Esophagus muscularis mucosa (tissue), 4 donors: ENCODE data around the gene GALR3. TPM values are rescaled to one million over a fixed set of nuclear protein-coding genes. Genes with fewer than 3 reads are reported as not detected.

Source experiments
- DNase-seq: peaks from one replicate; pipeline ENCODE4 v3.0.0-alpha.2; 2017; ENCODE audit errors: extremely low spot score
- H3K27ac ChIP-seq, 4 donors: fragments of 200-600 bp; sonication (generic); replicated peaks in 1 of 4; 1 replicate in 3 of 4; 2 replicates in 1 of 4; pipeline ENCODE4 v1.5.1; 2016 to 2019; ENCODE audit warnings: mild to moderate bottlenecking in 1 of 4
- H3K27me3 ChIP-seq, 4 donors: fragments of 200-600 bp; sonication (generic); one replicate each; pipeline versions ENCODE4 v1.5.1 to v1.6.0; 2016 to 2019
- H3K36me3 ChIP-seq, 4 donors: fragments of 200-600 bp; sonication (generic); one replicate each; pipeline ENCODE4 v1.5.1; 2016 to 2019
- H3K4me1 ChIP-seq, 4 donors: fragments of 200-600 bp; sonication (generic); one replicate each; pipeline ENCODE4 v1.5.1; 2016 to 2019
- H3K4me3 ChIP-seq, 4 donors: fragments of 200-600 bp; sonication (generic); 1 replicate in 2 of 4; 2 replicates in 2 of 4; pipeline ENCODE4 v1.5.1; 2016 to 2019; ENCODE audit warnings: mild to moderate bottlenecking in 4 of 4, moderate library complexity in 1 of 4
- H3K9me3 ChIP-seq, 4 donors: fragments of 200-600 bp; sonication (generic); 1 replicate in 3 of 4; 2 replicates in 1 of 4; pipeline ENCODE4 v1.5.1; 2016 to 2019
- CTCF ChIP-seq, 3 experiments: fragments of 200-600 bp in 2 of 3; fragments of 450-650 bp in 1 of 3; sonication (generic) in 2 of 3; IDR thresholded peaks; one replicate each; pipeline ENCODE4 v1.5.1; 2017 to 2019; ENCODE audit warnings: antibody characterized with exemption in 3 of 3, mild to moderate bottlenecking in 2 of 3, moderate library complexity in 1 of 3
- EP300 ChIP-seq: sonication (generic); formaldehyde crosslinking; IDR thresholded peaks from one replicate; pipeline ENCODE4 v1.6.1; 2017; ENCODE audit warnings: antibody characterized with exemption
- POLR2A ChIP-seq: fragments of 450-650 bp; IDR thresholded peaks from one replicate; pipeline ENCODE4 v1.6.1; 2017; ENCODE audit warnings: antibody characterized with exemption, moderate library complexity, mild to moderate bottlenecking, low read depth
- POLR2AphosphoS5 ChIP-seq, 2 donors: sonication (generic); formaldehyde crosslinking; IDR thresholded peaks; one replicate each; pipeline ENCODE4 v1.6.1; 2017; ENCODE audit warnings: antibody characterized with exemption in 2 of 2
- WGBS: methylation state at CpG from one replicate; pipeline ENCODE4 v1.1.5; 2018; 5-methylcytosine and 5-hydroxymethylcytosine counted together
- intact Hi-C: fragments of 100-400 bp; cut with DNase I; formaldehyde crosslinking; loops from one replicate; pipeline ENCODE4 v1.15.1; 2023
- total RNA-seq, 4 donors: library from RNA; depleted of rRNA; stranded (reverse); fragments of >200 nt; gene quantifications; one replicate each; pipeline versions ENCODE4 v1.1.0 to v1.2.1, GENCODE V29; 2016

GALR3 gene
- total RNA-seq, 4 donors from 2014 or later = not detected

- intact Hi-C loops = no loop called here
- Histone ChIP-seq H3K4me3 (no peak overlapping the region), H3K36me3 (no peaks in the 10 kb centered on the region), H3K27me3 (peaks cover 0 to 8% (median 0%) of the 10 kb centered on the region in 4 donors), H3K9me3 (no peaks in the 10 kb centered on the region), H3K27ac (no peak overlapping the region), H3K4me1 (peaks cover 0 to 11% (median 0%) of the 10 kb centered on the region in 4 donors)
- no peak for DNase-seq
- WGBS = 67% methylated on average over 10 of the region's 11 CpGs
- no peak for TF ChIP-seq POLR2AphosphoS5 (IDR thresholded peaks at IDR 0.05)
- TF ChIP-seq CTCF (IDR thresholded peaks at IDR 0.05) = no peak
- no peak for TF ChIP-seq EP300
- TF ChIP-seq POLR2A = no peak
Measured at GRCh38 chr22:37784829-37785495, 38.2 kb upstream of the GALR3 start.

- no peak overlapping the region for H3K4me3 ChIP-seq
- intact Hi-C loops = loop anchor here (10.0 kb wide), 1 partner anchor 105 kb away; the partner anchor contains the start of gene NOL12
- no peaks in the 10 kb centered on the region for H3K36me3 ChIP-seq
- 100% methylated on average over 1 of the region's 2 CpGs for WGBS
- H3K9me3 ChIP-seq = no peaks in the 10 kb centered on the region
- no peak for DNase-seq
- peaks cover 0 to 8% (median 0%) of the 10 kb centered on the region in 4 donors for H3K27me3 ChIP-seq
- peaks cover 0 to 9% (median 3%) of the 10 kb centered on the region in 4 donors for H3K4me1 ChIP-seq
- TF ChIP-seq POLR2A = no peak
- TF ChIP-seq CTCF (IDR thresholded peaks at IDR 0.05) = no peak
- no peak overlapping the region for H3K27ac ChIP-seq
Measured at GRCh38 chr22:37790234-37790633, 32.9 kb upstream of the GALR3 start.

- no peak for TF ChIP-seq POLR2A
- no peak for TF ChIP-seq POLR2AphosphoS5 (IDR thresholded peaks at IDR 0.05)
- no peak for TF ChIP-seq EP300
- no peak for TF ChIP-seq CTCF (IDR thresholded peaks at IDR 0.05)
- H3K27ac ChIP-seq = no peak overlapping the region
- H3K4me1 ChIP-seq = peaks cover 0 to 9% (median 3%) of the 10 kb centered on the region in 4 donors
- peaks cover 0 to 8% (median 0%) of the 10 kb centered on the region in 4 donors for H3K27me3 ChIP-seq
- DNase-seq = no peak
- WGBS = 94% methylated on average over 6 of the region's 6 CpGs
- intact Hi-C loops = loop anchor here (10.0 kb wide), 1 partner anchor 108 kb away; the partner anchor contains the start of gene NOL12
- no peaks in the 10 kb centered on the region for H3K9me3 ChIP-seq
- H3K36me3 ChIP-seq = no peaks in the 10 kb centered on the region
- no peak overlapping the region for H3K4me3 ChIP-seq
Measured at GRCh38 chr22:37792494-37792893, 30.7 kb upstream of the GALR3 start.

- DNase-seq = no peak
- no peaks in the 10 kb centered on the region for H3K36me3 ChIP-seq
- no peak for TF ChIP-seq POLR2A
- TF ChIP-seq POLR2AphosphoS5 (IDR thresholded peaks at IDR 0.05) = no peak
- no peak for TF ChIP-seq EP300
- TF ChIP-seq CTCF (IDR thresholded peaks at IDR 0.05) = no peak
- intact Hi-C loops = loop anchor here (10.0 kb wide), 1 partner anchor 110 kb away; the partner anchor contains the start of gene NOL12
- H3K27ac ChIP-seq = no peak overlapping the region
- H3K27me3 ChIP-seq = no peaks in the 10 kb centered on the region
- H3K4me1 ChIP-seq = peaks cover 0 to 9% (median 3%) of the 10 kb centered on the region in 4 donors
- no peak overlapping the region for H3K4me3 ChIP-seq
- no peaks in the 10 kb centered on the region for H3K9me3 ChIP-seq
- WGBS = 85% methylated on average over 2 of the region's 2 CpGs
Measured at GRCh38 chr22:37794376-37794775, 28.8 kb upstream of the GALR3 start.
